Left lung (tissue), 10 donors: ENCODE measurements around the gene CLDN9. TPM values are rescaled to one million over a fixed set of nuclear protein-coding genes. Genes with fewer than 3 reads are reported as not detected.
A peak's percentile ranks its signal among the peaks of the same experiment; 100 is the strongest.

Experiments used
- ATAC-seq: fragments of 200-7000 bp; cut with Tn5 transposase; one replicate; pipeline ENCODE4 v1.9.1; 2020; ENCODE audit warnings: moderate library complexity
- DNase-seq, 4 donors: peaks; one replicate each; pipeline ENCODE4 v3.0.0-alpha.2; 2013 to 2020
- H3K27ac ChIP-seq, 2 donors: fragments of 200-600 bp; sonication (generic) in 1 of 2; one replicate each; pipeline versions ENCODE4 v1.5.0 to v1.8.0; 2020 to 2021
- H3K27me3 ChIP-seq, 2 donors: fragments of 200-600 bp; sonication (generic) in 1 of 2; one replicate each; pipeline versions ENCODE4 v1.5.0 to v1.8.0; 2020 to 2021
- H3K36me3 ChIP-seq, 2 donors: fragments of 200-600 bp; sonication (generic) in 1 of 2; one replicate each; pipeline versions ENCODE4 v1.5.0 to v1.8.0; 2020 to 2021
- H3K4me1 ChIP-seq, 2 donors: fragments of 200-600 bp; one replicate each; pipeline ENCODE4 v1.8.0; 2021
- H3K4me3 ChIP-seq, 2 donors: fragments of 200-600 bp; sonication (generic) in 1 of 2; one replicate each; pipeline versions ENCODE4 v1.5.0 to v1.8.0; 2020 to 2021; ENCODE audit warnings: mild to moderate bottlenecking in 1 of 2
- H3K9me3 ChIP-seq, 2 donors: fragments of 200-600 bp; sonication (generic) in 1 of 2; one replicate each; pipeline versions ENCODE4 v1.5.0 to v1.8.0; 2020 to 2021
- CTCF ChIP-seq, 2 donors: fragments of 200-600 bp; sonication (generic) in 1 of 2; IDR thresholded peaks; one replicate each; pipeline versions ENCODE4 v1.5.0 to v1.8.0; 2021; ENCODE audit warnings: antibody characterized with exemption in 2 of 2
- intact Hi-C, 2 donors: fragments of 100-400 bp; cut with DNase I; formaldehyde crosslinking; loops; one replicate each; pipeline versions ENCODE4 v1.11.2 to v1.14.2; 2022
- polyA plus RNA-seq, 6 donors: library from polyadenylated mRNA; unstranded; fragments of 120-200 nt; gene quantifications; one replicate each; pipeline ENCODE4 v1.2.1, GENCODE V29; 2013; ENCODE audit not compliant: insufficient read length in 6 of 6
- total RNA-seq, 2 donors: library from RNA; stranded (reverse); fragmentation: NEBNext Ultra II Directional; extraction: Animal tissue kit (Norgen Biotek cat#: 25700); gene quantifications; one replicate each; pipeline ENCODE4 v1.2.1, GENCODE V29; 2021
- donor health status: DM: no; HTN: yes; CAD: no.
- donor health status: DM: no; HTN: no; CAD: no.

The CLDN9 gene
- total and polyA plus RNA-seq, 8 donors, result 0.85 to 6.5 (median 5.8) TPM

- no peak for ATAC-seq
Observed at GRCh38 chr16:2982402-2982801, 30.3 kb upstream of the CLDN9 start.

GRCh38 chr16:2983706-2984136 is 29.0 kb upstream of the CLDN9 start:
- intact Hi-C loops, result no loop called here
- Histone ChIP-seq H3K4me1 (peaks cover 11 to 34% of the 10 kb centered on the region in 2 donors), H3K36me3 (no peaks in the 10 kb centered on the region), H3K9me3 (no peaks in the 10 kb centered on the region), H3K27me3 (peaks cover 0 to 27% of the 10 kb centered on the region in 2 donors), H3K27ac (no peak overlapping the region), H3K4me3 (no peak overlapping the region)
- ATAC-seq, result peak; percentile 82
- TF ChIP-seq CTCF (IDR thresholded peaks at IDR 0.05), result peak; percentile 98 to 99
- peak; percentile 65 to 98 (median 80) for DNase-seq

More at GRCh38 chr16:2982402-2982801, 30.3 kb upstream of the CLDN9 start:
- no peak for TF ChIP-seq CTCF (IDR thresholded peaks at IDR 0.05)
- H3K27ac ChIP-seq, result no peak overlapping the region
- peaks cover 11 to 39% of the 10 kb centered on the region in 2 donors for H3K4me1 ChIP-seq
- intact Hi-C loops, result no loop called here
- no peak overlapping the region for H3K4me3 ChIP-seq
- no peaks in the 10 kb centered on the region for H3K9me3 ChIP-seq
- H3K27me3 ChIP-seq, result peaks cover 0 to 14% of the 10 kb centered on the region in 2 donors
- no peaks in the 10 kb centered on the region for H3K36me3 ChIP-seq
- no peak for DNase-seq

- peak in 2 of 4 donors; percentile 53 for DNase-seq
- no peaks in the 10 kb centered on the region for H3K9me3 ChIP-seq
- H3K27me3 ChIP-seq, result peaks cover 0 to 43% of the 10 kb centered on the region in 2 donors
- TF ChIP-seq CTCF (IDR thresholded peaks at IDR 0.05), result no peak
- H3K4me3 ChIP-seq, result no peak overlapping the region
- peaks cover 6 to 23% of the 10 kb centered on the region in 2 donors for H3K4me1 ChIP-seq
- H3K36me3 ChIP-seq, result no peaks in the 10 kb centered on the region
- H3K27ac ChIP-seq, result no peak overlapping the region
- intact Hi-C loops, result no loop called here
- no peak for ATAC-seq
Observed at GRCh38 chr16:2985462-2985861, 27.3 kb upstream of the CLDN9 start.

GRCh38 chr16:2985893-2986355 is 26.8 kb upstream of the CLDN9 start:
- DNase-seq (no peak), ATAC-seq (no peak)
- no peak for TF ChIP-seq CTCF (IDR thresholded peaks at IDR 0.05)
- peaks cover 0 to 46% of the 10 kb centered on the region in 2 donors for H3K27me3 ChIP-seq
- H3K4me1 ChIP-seq, result peaks cover 3 to 19% of the 10 kb centered on the region in 2 donors
- no peaks in the 10 kb centered on the region for H3K36me3 ChIP-seq
- H3K9me3 ChIP-seq, result no peaks in the 10 kb centered on the region
- H3K27ac ChIP-seq, result no peak overlapping the region
- intact Hi-C loops, result no loop called here
- no peak overlapping the region for H3K4me3 ChIP-seq

- no peak for ATAC-seq
- peaks cover 0 to 13% of the 10 kb centered on the region in 2 donors for H3K4me1 ChIP-seq
- TF ChIP-seq CTCF (IDR thresholded peaks at IDR 0.05), result no peak
Observed at GRCh38 chr16:2986623-2987188, 26.0 kb upstream of the CLDN9 start.

More at GRCh38 chr16:2986623-2987188, 26.0 kb upstream of the CLDN9 start:
- Histone ChIP-seq H3K27ac (no peak overlapping the region), H3K4me3 (no peak overlapping the region), H3K9me3 (no peaks in the 10 kb centered on the region), H3K36me3 (no peaks in the 10 kb centered on the region), H3K27me3 (peaks cover 0 to 49% of the 10 kb centered on the region in 2 donors)
- intact Hi-C loops, result no loop called here
- DNase-seq, result peak in 1 of 4 donors; percentile 71
